ENCODE results near the gene GYS2.

- TF ChIP-seq CTCF (conservative IDR thresholded peaks at IDR 0.05; ENCODE audit: low read length): no peak
- no peak for TF ChIP-seq EZH2phosphoT487 (IDR thresholded peaks at IDR 0.05; ENCODE audit: borderline replicate concordance)
Observed at GRCh38 chr12:21551841-21552465, 52.7 kb downstream of the GYS2 start.
